H1 (cell line): ENCODE results near the gene MAPK11. TPM values are rescaled to one million over a fixed set of nuclear protein-coding genes. Genes with fewer than 3 reads are reported as not detected.

Experiments
- CTCF ChIA-PET: fragments of 300-600 bp; sonication (Branson Sonifier 250); formaldehyde crosslinking; loops from one replicate; lab custom pipeline; 2021; ENCODE audit not compliant: partially characterized antibody; lab: Charles Lee
- POLR2A ChIA-PET: fragments of 300-600 bp; sonication (Branson Sonifier 250); formaldehyde crosslinking; loops from one replicate; lab custom pipeline; 2021; ENCODE audit warnings: inconsistent platforms; ENCODE audit not compliant: partially characterized antibody; lab: Charles Lee
- DNase-seq, 2 experiments: peaks; one replicate each; pipeline versions ENCODE4 v3.0.0 to v3.0.0-alpha.2; 2010 to 2022; ENCODE audit warnings: low spot score in 2 of 2, low read depth in 1 of 2, mixed read lengths in 1 of 2
- FAIRE-seq: peaks from 2 replicates; lab custom pipeline; 2011; peaks lifted over from hg19 to GRCh38; lab: Jason Lieb, UNC
- H2AFZ ChIP-seq: 2 replicates; pipeline ENCODE4 v1.8.1; 2012; ENCODE audit warnings: low read length, inconsistent platforms
- H2AK5ac ChIP-seq: 2 replicates; pipeline ENCODE4 v1.6.1; 2013; ENCODE audit warnings: low read depth, low read length
- H2BK120ac ChIP-seq: replicated peaks from 2 replicates; pipeline ENCODE3; 2013; ENCODE audit warnings: low read depth, low read length, inconsistent platforms
- H2BK12ac ChIP-seq: 2 replicates; pipeline ENCODE4 v1.6.1; 2013; ENCODE audit warnings: low read depth, low read length
- H2BK15ac ChIP-seq: 2 replicates; pipeline ENCODE4 v1.6.1; 2013; ENCODE audit warnings: low read length
- H2BK20ac ChIP-seq: 2 replicates; pipeline ENCODE4 v1.6.1; 2013; ENCODE audit warnings: low read length
- H2BK5ac ChIP-seq: 2 replicates; pipeline ENCODE4 v1.6.1; 2013; ENCODE audit warnings: low read depth, low read length
- H3K14ac ChIP-seq: 2 replicates; pipeline ENCODE4 v1.6.1; 2013; ENCODE audit warnings: inconsistent platforms; ENCODE audit not compliant: insufficient read length
- H3K18ac ChIP-seq: 2 replicates; pipeline ENCODE4 v1.6.1; 2013; ENCODE audit warnings: low read length; ENCODE audit errors: extremely low read depth
- H3K23ac ChIP-seq: 2 replicates; pipeline ENCODE4 v1.6.1; 2013; ENCODE audit warnings: inconsistent platforms; ENCODE audit not compliant: insufficient read length
- H3K23me2 ChIP-seq: 2 replicates; pipeline ENCODE4 v1.6.1; 2013; ENCODE audit warnings: low read depth, low read length
- H3K27ac ChIP-seq: 2 replicates; pipeline ENCODE4 v1.6.1; 2011; ENCODE audit warnings: low read depth, low read length, inconsistent platforms
- H3K27me3 ChIP-seq, 4 experiments: replicated peaks in 1 of 4; 1 replicate in 1 of 4; 2 replicates in 3 of 4; pipeline versions ENCODE4 v1.6.1 to v1.8.1; 2011 to 2013; ENCODE audit warnings: low read length in 3 of 4, mild to moderate bottlenecking in 3 of 4, inconsistent platforms in 2 of 4, mixed read lengths in 2 of 4, moderate library complexity in 1 of 4; ENCODE audit not compliant: control insufficient read depth in 3 of 4, insufficient read depth in 3 of 4; ENCODE audit errors: extremely low read depth in 1 of 4
- H3K36me3 ChIP-seq, 4 experiments: 2 replicates each; pipeline versions ENCODE4 v1.6.1 to v1.8.1; 2011 to 2013; ENCODE audit warnings: mild to moderate bottlenecking in 4 of 4, low read length in 3 of 4, moderate library complexity in 2 of 4, control low read depth in 1 of 4, inconsistent platforms in 1 of 4; ENCODE audit not compliant: insufficient read depth in 4 of 4, control insufficient read depth in 2 of 4
- H3K4ac ChIP-seq: replicated peaks from 2 replicates; pipeline ENCODE3; 2013; ENCODE audit warnings: low read length, low read depth, mixed read lengths, inconsistent platforms; ENCODE audit not compliant: insufficient read length
- H3K4me1 ChIP-seq, 4 experiments: replicated peaks in 1 of 4; 1 replicate in 1 of 4; 2 replicates in 3 of 4; pipeline versions ENCODE4 v1.6.1 to v1.8.1; 2011 to 2013; ENCODE audit warnings: low read length in 3 of 4, inconsistent platforms in 2 of 4, mixed read lengths in 1 of 4; ENCODE audit not compliant: insufficient read depth in 4 of 4, control insufficient read depth in 3 of 4
- H3K4me2 ChIP-seq, 2 experiments: 2 replicates each; pipeline versions ENCODE4 v1.6.1 to v1.8.1; 2011 to 2013; ENCODE audit warnings: low read depth in 2 of 2, low read length in 2 of 2, control low read depth in 1 of 2, inconsistent platforms in 1 of 2, mild to moderate bottlenecking in 1 of 2; ENCODE audit not compliant: insufficient read depth in 1 of 2
- H3K4me3 ChIP-seq, 4 experiments: fragments of 200-600, 300-600 bp in 1 of 4; sonication (generic), shearing (Covaris generic), sonication (Bioruptor Twin) in 1 of 4; 2 replicates each; pipeline versions ENCODE4 v1.5.1 to v1.8.1; 2011 to 2016; ENCODE audit warnings: low read length in 4 of 4, low read depth in 3 of 4, control low read depth in 2 of 4, inconsistent platforms in 2 of 4, mild to moderate bottlenecking in 2 of 4, mixed read lengths in 1 of 4, moderate library complexity in 1 of 4; ENCODE audit not compliant: insufficient read depth in 2 of 4; ENCODE audit errors: extremely low read depth in 1 of 4
- H3K56ac ChIP-seq: replicated peaks from 2 replicates; pipeline ENCODE3; 2013; ENCODE audit warnings: low read depth, mild to moderate bottlenecking, mixed read lengths, low read length, inconsistent platforms; ENCODE audit not compliant: insufficient read length
- H3K79me1 ChIP-seq: 2 replicates; pipeline ENCODE4 v1.6.1; 2013; ENCODE audit warnings: low read depth, low read length, control low read depth
- H3K79me2 ChIP-seq, 2 experiments: 2 replicates each; pipeline versions ENCODE4 v1.6.1 to v1.8.1; 2012 to 2013; ENCODE audit warnings: low read length in 2 of 2, mild to moderate bottlenecking in 2 of 2, inconsistent platforms in 1 of 2; ENCODE audit not compliant: insufficient read depth in 2 of 2, control insufficient read depth in 1 of 2
- H3K9ac ChIP-seq, 4 experiments: replicated peaks in 1 of 4; 1 replicate in 1 of 4; 2 replicates in 3 of 4; pipeline versions ENCODE4 v1.6.1 to v1.8.1; 2011 to 2013; ENCODE audit warnings: low read depth in 3 of 4, low read length in 3 of 4, control low read depth in 2 of 4, mild to moderate bottlenecking in 2 of 4, moderate library complexity in 2 of 4, inconsistent platforms in 1 of 4; ENCODE audit errors: extremely low read depth in 1 of 4
- H3K9me3 ChIP-seq, 2 experiments: 2 replicates each; pipeline versions ENCODE4 v1.6.1 to v1.8.1; 2012 to 2013; ENCODE audit warnings: mild to moderate bottlenecking in 2 of 2, moderate library complexity in 2 of 2, control low read depth in 1 of 2, inconsistent platforms in 1 of 2, low read depth in 1 of 2, low read length in 1 of 2, mixed read lengths in 1 of 2; ENCODE audit not compliant: insufficient read depth in 2 of 2
- H4K20me1 ChIP-seq, 2 experiments: replicated peaks in 1 of 2; 2 replicates each; pipeline versions ENCODE3 to v1.8.1; 2011 to 2013; ENCODE audit warnings: inconsistent platforms in 2 of 2, low read length in 2 of 2, mild to moderate bottlenecking in 1 of 2; ENCODE audit not compliant: insufficient read depth in 2 of 2, control insufficient read depth in 1 of 2
- H4K5ac ChIP-seq: 2 replicates; pipeline ENCODE4 v1.6.1; 2013; ENCODE audit warnings: low read length, low read depth, mixed read lengths, inconsistent platforms; ENCODE audit not compliant: insufficient read length
- H4K8ac ChIP-seq: 2 replicates; pipeline ENCODE4 v1.8.0; 2013; ENCODE audit warnings: mild to moderate bottlenecking, moderate library complexity, low read length, inconsistent platforms; ENCODE audit not compliant: insufficient read depth; ENCODE audit errors: extremely low read depth
- H4K91ac ChIP-seq: replicated peaks from 2 replicates; pipeline ENCODE3; 2013; ENCODE audit warnings: low read length, mixed read lengths, inconsistent platforms; ENCODE audit not compliant: insufficient read length
- CTBP2 ChIP-seq: IDR thresholded peaks from 2 replicates; pipeline ENCODE4 v1.7.0; 2011; ENCODE audit warnings: borderline replicate concordance, mild to moderate bottlenecking, moderate library complexity, mixed read lengths, low read length; ENCODE audit not compliant: insufficient read depth, insufficient read length
- HDAC2 ChIP-seq, 2 experiments: fragments of 300-600 bp in 1 of 2; sonication (generic) in 1 of 2; IDR thresholded peaks; 2 replicates each; pipeline ENCODE4 v1.6.1; 2011 to 2012; ENCODE audit warnings: low read depth in 2 of 2, low read length in 2 of 2, mild to moderate bottlenecking in 2 of 2, moderate library complexity in 2 of 2, borderline replicate concordance in 1 of 2, inconsistent platforms in 1 of 2
- HDAC6 ChIP-seq: IDR thresholded peaks from one replicate; pipeline ENCODE4 v1.7.1; 2012; ENCODE audit warnings: low read depth, mild to moderate bottlenecking, inconsistent platforms, low read length, moderate library complexity
- JUN ChIP-seq: IDR thresholded peaks from 2 replicates; pipeline ENCODE4 v1.6.1; 2011; ENCODE audit warnings: low read depth, mild to moderate bottlenecking, improper control_type of control experiment, low read length
- KDM4A ChIP-seq: IDR thresholded peaks from one replicate; pipeline ENCODE4 v1.7.1; 2012; ENCODE audit warnings: low read depth, mild to moderate bottlenecking, moderate library complexity, low read length, inconsistent platforms; ENCODE audit not compliant: severe bottlenecking
- POLR2A ChIP-seq, 2 experiments: IDR thresholded peaks; 1 replicate in 1 of 2; 2 replicates in 1 of 2; pipeline ENCODE4 v1.6.1; 2011; ENCODE audit warnings: low read depth in 2 of 2, low read length in 2 of 2, mild to moderate bottlenecking in 2 of 2; ENCODE audit errors: control extremely low read depth in 1 of 2
- POLR2AphosphoS5 ChIP-seq: IDR thresholded peaks from 2 replicates; pipeline ENCODE4 v1.6.1; 2011; ENCODE audit warnings: low read depth, low read length
- POU5F1 ChIP-seq: IDR thresholded peaks from 2 replicates; pipeline ENCODE4 v1.6.1; 2011; ENCODE audit warnings: low read depth, mild to moderate bottlenecking, low read length, moderate library complexity
- RFX5 ChIP-seq: IDR thresholded peaks from 2 replicates; pipeline ENCODE4 v1.6.1; 2011; ENCODE audit warnings: low read depth, low read length, improper control_type of control experiment, borderline replicate concordance
- SP2 ChIP-seq: IDR thresholded peaks from 2 replicates; pipeline ENCODE4 v1.6.1; 2012; ENCODE audit warnings: mild to moderate bottlenecking, low read length, inconsistent platforms
- SP4 ChIP-seq: IDR thresholded peaks from 2 replicates; pipeline ENCODE4 v1.6.1; 2012; ENCODE audit warnings: low read length, inconsistent platforms
- TBP ChIP-seq: IDR thresholded peaks from 2 replicates; pipeline ENCODE4 v1.6.1; 2011; ENCODE audit warnings: low read depth, low read length, improper control_type of control experiment
- WGBS, 2 experiments: shearing (Covaris generic) in 1 of 2; methylation state at CpG; one replicate each; pipeline versions ENCODE4 v1.1.6 to v1.1.7; 2013 to 2015; ENCODE audit warnings: low lambda C conversion rate in 2 of 2, mixed read lengths in 2 of 2, inconsistent platforms in 1 of 2, low coverage in 1 of 2, missing lambda C conversion rate in 1 of 2; ENCODE audit not compliant: insufficient replicate concordance in 2 of 2, insufficient coverage in 1 of 2, insufficient read length in 1 of 2; ENCODE audit errors: extremely low coverage in 1 of 2, missing lambda C conversion rate in 1 of 2; 5-methylcytosine and 5-hydroxymethylcytosine counted together
- polyA plus RNA-seq, 7 experiments: library from polyadenylated mRNA; depleted of rRNA in 3 of 7; stranded (reverse) in 5 of 7; unstranded in 2 of 7; fragments of >200 nt in 5 of 7; fragments of 200-250 nt in 2 of 7; gene quantifications; 1 replicate in 5 of 7; 2 replicates in 1 of 7; 4 replicates in 1 of 7; pipeline versions ENCODE4 v1.2.1 to v1.2.3, GENCODE V29; 2011 to 2013; ENCODE audit warnings: missing spikeins in 2 of 7, mixed read lengths in 2 of 7
- total RNA-seq: library from RNA; stranded (reverse); fragmentation: NEBNext Ultra II Directional; extraction: Animal tissue kit (Norgen Biotek cat#: 25700); gene quantifications from 2 replicates; pipeline ENCODE4 v1.2.1, GENCODE V29; 2021
- TF ChIP-seq, protein P1 (sequence below): IDR thresholded peaks from 2 replicates; pipeline ENCODE4 v1.6.1; 2011; ENCODE audit warnings: low read length, improper control_type of control experiment

Gene MAPK11
- total and polyA plus RNA-seq, 2 of the 8 experiments (the other 6 are each of a cell fraction or from before 2014, with no cell fraction given), result 0.70 to 1.5 TPM

- Histone ChIP-seq H2BK15ac (no peak overlapping the region), H2BK20ac (no peak overlapping the region), H3K23ac (no peak overlapping the region), H4K20me1 (peaks cover 5 to 12% of the 10 kb centered on the region in 2 experiments), H2AK5ac (no peak overlapping the region), H3K4me1 (peaks cover 0 to 8% (median 5%) of the 10 kb centered on the region in 4 experiments; a peak in 5 of 7 replicates), H4K8ac (no peak overlapping the region), H3K14ac (no peak overlapping the region), H3K79me2 (no peaks in the 10 kb centered on the region), H3K9ac (no peak overlapping the region), H2BK120ac (no peak overlapping the region), H3K27me3 (peaks cover 1 to 11% (median 11%) of the 10 kb centered on the region in 4 experiments; a peak in 6 of 7 replicates), H3K23me2 (peaks cover 10% of the 10 kb centered on the region; the same call in 1 of the 2 replicates), H3K56ac (no peak overlapping the region), H3K18ac (no peak overlapping the region), H2BK12ac (no peak overlapping the region), H4K91ac (no peak overlapping the region), H3K36me3 (no peaks in the 10 kb centered on the region), H3K4me3 (no peak overlapping the region), H2AFZ (no peak overlapping the region), H4K5ac (no peak overlapping the region), H3K79me1 (no peaks in the 10 kb centered on the region), H2BK5ac (no peak overlapping the region), H3K9me3 (no peaks in the 10 kb centered on the region), H3K4me2 (no peak overlapping the region), H3K27ac (no peak overlapping the region), H3K4ac (no peak overlapping the region)
- POLR2A ChIA-PET, result interaction anchor here (1.1 kb wide), 1 partner anchor 63 kb away, joined by 3 read pairs; no protein-coding TSS in a partner anchor
- DNase-seq, result no peak
- FAIRE-seq, result no peak
- 92% methylated on average over 11 of the region's 12 CpGs; no CpG with 5 or more reads in 1 of the 2 experiments for WGBS, 2 experiments
- CTCF ChIA-PET, result interaction anchor here (1.3 kb wide), 1 partner anchor 86 kb away, joined by 7 read pairs; no protein-coding TSS in a partner anchor
- TF ChIP-seq, protein P1, sequence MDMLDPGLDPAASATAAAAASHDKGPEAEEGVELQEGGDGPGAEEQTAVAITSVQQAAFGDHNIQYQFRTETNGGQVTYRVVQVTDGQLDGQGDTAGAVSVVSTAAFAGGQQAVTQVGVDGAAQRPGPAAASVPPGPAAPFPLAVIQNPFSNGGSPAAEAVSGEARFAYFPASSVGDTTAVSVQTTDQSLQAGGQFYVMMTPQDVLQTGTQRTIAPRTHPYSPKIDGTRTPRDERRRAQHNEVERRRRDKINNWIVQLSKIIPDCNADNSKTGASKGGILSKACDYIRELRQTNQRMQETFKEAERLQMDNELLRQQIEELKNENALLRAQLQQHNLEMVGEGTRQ, result no peak
- no peak for TF ChIP-seq POLR2A (IDR thresholded peaks at IDR 0.05; ENCODE audit: control extremely low read depth in 1 of 2, low read depth in 2 of 2, low read length in 2 of 2)
- no peak for TF ChIP-seq HDAC6
- no peak for TF ChIP-seq KDM4A
- no peak for TF ChIP-seq RFX5
- TF ChIP-seq HDAC2 (IDR thresholded peaks at IDR 0.05; ENCODE audit: borderline replicate concordance in 1 of 2, low read depth in 2 of 2, low read length in 2 of 2), result no peak
- no peak for TF ChIP-seq POLR2AphosphoS5
- no peak for TF ChIP-seq CTBP2
- no peak for TF ChIP-seq SP4
- no peak for TF ChIP-seq POU5F1
- no peak for TF ChIP-seq JUN
- TF ChIP-seq SP2, result no peak
- TF ChIP-seq TBP, result no peak
These were observed 13.8 kb downstream of the MAPK11 start for GRCh38 chr22:50256258-50256862.
